ENCODE results near the gene LCOR. TPM values are rescaled to one million over a fixed set of nuclear protein-coding genes. Genes with fewer than 3 reads are reported as not detected.

The LCOR gene
- total and polyA plus RNA-seq, 4 donors: 3.3 to 68.4 (median 17.9) TPM

DNA sequence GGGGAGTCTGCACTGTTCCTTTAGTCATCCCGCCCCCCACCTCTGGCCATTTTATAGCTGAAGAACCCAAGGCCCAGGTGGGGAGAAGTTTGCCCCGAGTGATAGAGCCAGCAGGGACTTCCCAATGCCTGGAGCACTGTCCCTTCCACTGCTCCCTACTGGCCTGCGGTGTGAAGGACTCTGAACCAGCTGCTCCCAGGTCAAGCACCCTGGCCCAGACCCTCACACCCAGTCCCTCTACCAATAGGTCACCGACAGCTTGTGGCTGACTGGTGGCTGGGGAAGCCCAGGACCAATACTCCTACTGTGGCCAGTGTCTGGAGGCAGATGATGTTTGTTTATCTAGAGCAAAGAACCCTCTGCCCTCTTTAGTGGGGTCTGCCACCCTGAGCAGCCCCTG is 167.9 kb downstream of the LCOR start:
- Histone ChIP-seq H3K9ac (ENCODE audit: insufficient read depth in 1 of 2, low read length in 2 of 2) (no peak overlapping the region), H3K27me3 (ENCODE audit: control insufficient read depth in 3 of 3, insufficient read depth in 3 of 3, low read length in 2 of 3) (no peaks in the 10 kb centered on the region), H3K4me1 (ENCODE audit: control insufficient read depth in 5 of 5, insufficient read depth in 5 of 5, low read length in 5 of 5) (peaks cover 0 to 13% (median 4%) of the 10 kb centered on the region in 5 donors), H3K27ac (ENCODE audit: low read depth in 1 of 2, low read length in 1 of 2) (no peak overlapping the region), H3K4me3 (no peak overlapping the region), H3K36me3 (ENCODE audit: control insufficient read depth in 4 of 4, insufficient read depth in 4 of 4, low read length in 4 of 4) (no peaks in the 10 kb centered on the region), H3K9me3 (ENCODE audit: control insufficient read depth in 4 of 4, insufficient read depth in 3 of 4, low read length in 3 of 4) (no peaks in the 10 kb centered on the region)
- DNase-seq (no peak), ATAC-seq (ENCODE audit: insufficient read depth, low FRiP score) (no peak)
- WGBS, 2 donors: 95 to 99% methylated on average over 4 of the region's 4 CpGs
- TF ChIP-seq, protein P1, sequence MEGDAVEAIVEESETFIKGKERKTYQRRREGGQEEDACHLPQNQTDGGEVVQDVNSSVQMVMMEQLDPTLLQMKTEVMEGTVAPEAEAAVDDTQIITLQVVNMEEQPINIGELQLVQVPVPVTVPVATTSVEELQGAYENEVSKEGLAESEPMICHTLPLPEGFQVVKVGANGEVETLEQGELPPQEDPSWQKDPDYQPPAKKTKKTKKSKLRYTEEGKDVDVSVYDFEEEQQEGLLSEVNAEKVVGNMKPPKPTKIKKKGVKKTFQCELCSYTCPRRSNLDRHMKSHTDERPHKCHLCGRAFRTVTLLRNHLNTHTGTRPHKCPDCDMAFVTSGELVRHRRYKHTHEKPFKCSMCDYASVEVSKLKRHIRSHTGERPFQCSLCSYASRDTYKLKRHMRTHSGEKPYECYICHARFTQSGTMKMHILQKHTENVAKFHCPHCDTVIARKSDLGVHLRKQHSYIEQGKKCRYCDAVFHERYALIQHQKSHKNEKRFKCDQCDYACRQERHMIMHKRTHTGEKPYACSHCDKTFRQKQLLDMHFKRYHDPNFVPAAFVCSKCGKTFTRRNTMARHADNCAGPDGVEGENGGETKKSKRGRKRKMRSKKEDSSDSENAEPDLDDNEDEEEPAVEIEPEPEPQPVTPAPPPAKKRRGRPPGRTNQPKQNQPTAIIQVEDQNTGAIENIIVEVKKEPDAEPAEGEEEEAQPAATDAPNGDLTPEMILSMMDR (IDR thresholded peaks at IDR 0.05; ENCODE audit: control extremely low read depth, extremely low read depth): no peak

DNA sequence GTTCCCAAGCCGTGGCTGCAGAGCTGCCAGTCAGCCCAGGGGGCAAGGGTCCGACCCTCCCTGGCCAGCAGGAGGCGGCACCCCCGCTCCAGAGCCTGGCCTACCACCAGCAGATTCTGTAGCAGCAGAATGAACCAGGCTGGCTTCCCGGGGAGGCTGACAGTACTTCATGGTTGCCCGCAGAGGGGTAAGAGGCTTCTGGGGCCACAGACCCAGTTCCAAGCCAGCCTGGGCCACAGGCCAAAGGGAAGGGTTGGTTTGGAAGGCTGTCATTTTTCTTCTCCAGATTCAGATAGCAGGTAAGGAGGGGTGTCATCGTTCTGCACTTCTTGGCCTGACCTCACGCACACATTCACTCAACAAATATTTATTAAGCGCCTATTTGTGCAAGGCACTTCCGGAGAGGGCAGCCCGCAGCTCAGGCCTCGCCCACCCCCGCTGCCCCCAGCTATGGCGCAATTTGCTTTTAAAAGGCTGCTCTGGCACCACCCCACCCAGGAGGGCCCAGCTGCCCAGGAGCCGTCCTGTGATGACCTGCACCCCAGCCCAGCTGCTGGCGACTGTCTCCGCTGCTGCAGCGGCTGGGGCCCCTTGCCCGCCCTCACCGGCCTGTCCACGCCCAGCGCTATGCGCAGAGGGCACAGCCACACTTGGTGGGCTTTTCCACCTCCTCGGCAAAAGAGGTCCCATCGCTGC is 168.5 kb downstream of the LCOR start:
- H3K36me3 ChIP-seq (ENCODE audit: control insufficient read depth in 4 of 4, insufficient read depth in 4 of 4, low read length in 4 of 4): no peaks in the 10 kb centered on the region
- H3K4me3 ChIP-seq: no peak overlapping the region
- peaks cover 0 to 13% (median 3%) of the 10 kb centered on the region in 5 donors for H3K4me1 ChIP-seq (ENCODE audit: control insufficient read depth in 5 of 5, insufficient read depth in 5 of 5, low read length in 5 of 5)
- TF ChIP-seq, protein P1 (IDR thresholded peaks at IDR 0.05; ENCODE audit: control extremely low read depth, extremely low read depth): no peak
- no peak overlapping the region for H3K9ac ChIP-seq (ENCODE audit: insufficient read depth in 1 of 2, low read length in 2 of 2)
- H3K27me3 ChIP-seq (ENCODE audit: control insufficient read depth in 3 of 3, insufficient read depth in 3 of 3, low read length in 2 of 3): no peaks in the 10 kb centered on the region
- H3K9me3 ChIP-seq (ENCODE audit: control insufficient read depth in 4 of 4, insufficient read depth in 3 of 4, low read length in 3 of 4): no peaks in the 10 kb centered on the region
- ATAC-seq (ENCODE audit: insufficient read depth, low FRiP score): no peak
- no peak for DNase-seq
- H3K27ac ChIP-seq (ENCODE audit: low read depth in 1 of 2, low read length in 1 of 2): no peak overlapping the region
- 85 to 92% methylated on average over 25 of the region's 25 CpGs for WGBS, 2 donors

DNA sequence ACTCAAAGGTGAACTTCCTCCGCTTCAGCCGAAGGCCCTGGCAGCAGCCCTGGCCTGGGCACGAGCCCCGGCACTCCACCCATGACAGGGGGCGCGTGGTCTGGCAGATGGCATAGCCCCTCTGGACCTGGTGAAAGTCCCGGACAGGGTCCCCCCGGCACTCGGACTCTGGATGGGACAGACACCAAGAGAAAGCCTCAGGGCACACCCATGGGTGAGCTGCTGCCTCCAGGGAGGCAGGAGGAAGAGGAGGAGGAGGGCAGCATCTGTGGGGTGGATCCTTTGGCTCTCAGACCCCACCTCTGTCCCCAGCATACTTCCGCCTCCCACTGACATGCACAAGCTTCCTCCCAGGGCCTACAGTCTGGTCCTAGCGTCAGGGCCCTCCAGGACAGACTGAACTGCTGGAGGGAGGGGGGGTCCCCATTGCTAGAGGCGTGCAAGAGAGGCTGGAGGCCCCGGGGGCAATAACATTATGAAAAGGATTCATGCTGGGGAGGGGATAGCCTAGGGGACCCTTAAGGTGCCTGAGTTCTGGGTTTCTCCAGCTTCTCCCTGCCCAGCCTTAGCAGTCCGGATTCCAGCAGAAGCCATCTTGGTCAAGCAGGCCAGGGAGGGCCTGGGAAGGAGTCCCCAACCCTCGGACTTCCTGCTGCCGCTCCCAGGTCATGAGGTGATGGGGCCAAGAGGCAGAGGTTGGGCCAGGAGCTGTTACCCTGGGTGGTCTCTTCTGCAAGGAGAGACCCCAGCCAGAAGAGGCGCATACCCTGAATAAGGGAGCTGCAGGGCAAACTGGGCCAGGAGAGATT is 169.3 kb downstream of the LCOR start:
- no peak overlapping the region for H3K4me3 ChIP-seq
- H3K27me3 ChIP-seq (ENCODE audit: control insufficient read depth in 3 of 3, insufficient read depth in 3 of 3, low read length in 2 of 3): no peaks in the 10 kb centered on the region
- H3K4me1 ChIP-seq (ENCODE audit: control insufficient read depth in 5 of 5, insufficient read depth in 5 of 5, low read length in 5 of 5): peaks cover 0 to 8% (median 0%) of the 10 kb centered on the region in 5 donors
- ATAC-seq (ENCODE audit: insufficient read depth, low FRiP score): no peak
- 93 to 94% methylated on average over 17 of the region's 17 CpGs for WGBS, 2 donors
- H3K27ac ChIP-seq (ENCODE audit: low read depth in 1 of 2, low read length in 1 of 2): no peak overlapping the region
- H3K9me3 ChIP-seq (ENCODE audit: control insufficient read depth in 4 of 4, insufficient read depth in 3 of 4, low read length in 3 of 4): peaks cover 0 to 1% (median 0%) of the 10 kb centered on the region in 4 donors
- no peaks in the 10 kb centered on the region for H3K36me3 ChIP-seq (ENCODE audit: control insufficient read depth in 4 of 4, insufficient read depth in 4 of 4, low read length in 4 of 4)
- TF ChIP-seq, protein P1 (IDR thresholded peaks at IDR 0.05; ENCODE audit: control extremely low read depth, extremely low read depth): no peak
- H3K9ac ChIP-seq (ENCODE audit: insufficient read depth in 1 of 2, low read length in 2 of 2): no peak overlapping the region
- DNase-seq: no peak

All from lung (tissue), 12 donors.